HG03139 (cell line): ENCODE measurements around the gene ORMDL1.
A peak's percentile ranks its signal among the peaks of the same experiment; 100 is the strongest.
"Not testable (repeated sequence)": the region's sequence is repeated elsewhere in the genome, so short reads cannot be mapped to it uniquely, and the experiment has no call there.

Experiments
- ATAC-seq: cut with Tn5 transposase; IDR thresholded peaks from one replicate; pipeline ENCODE4 v1.9.1; 2021; ENCODE audit not compliant: unreplicated experiment

The ORMDL1 gene

GRCh38 chr2:189772212-189772611 lies 11.9 kb downstream of the ORMDL1 start:
- ATAC-seq: no peak

- no peak for ATAC-seq
Measured at GRCh38 chr2:189770590-189771322, 13.4 kb downstream of the ORMDL1 start.

DNA sequence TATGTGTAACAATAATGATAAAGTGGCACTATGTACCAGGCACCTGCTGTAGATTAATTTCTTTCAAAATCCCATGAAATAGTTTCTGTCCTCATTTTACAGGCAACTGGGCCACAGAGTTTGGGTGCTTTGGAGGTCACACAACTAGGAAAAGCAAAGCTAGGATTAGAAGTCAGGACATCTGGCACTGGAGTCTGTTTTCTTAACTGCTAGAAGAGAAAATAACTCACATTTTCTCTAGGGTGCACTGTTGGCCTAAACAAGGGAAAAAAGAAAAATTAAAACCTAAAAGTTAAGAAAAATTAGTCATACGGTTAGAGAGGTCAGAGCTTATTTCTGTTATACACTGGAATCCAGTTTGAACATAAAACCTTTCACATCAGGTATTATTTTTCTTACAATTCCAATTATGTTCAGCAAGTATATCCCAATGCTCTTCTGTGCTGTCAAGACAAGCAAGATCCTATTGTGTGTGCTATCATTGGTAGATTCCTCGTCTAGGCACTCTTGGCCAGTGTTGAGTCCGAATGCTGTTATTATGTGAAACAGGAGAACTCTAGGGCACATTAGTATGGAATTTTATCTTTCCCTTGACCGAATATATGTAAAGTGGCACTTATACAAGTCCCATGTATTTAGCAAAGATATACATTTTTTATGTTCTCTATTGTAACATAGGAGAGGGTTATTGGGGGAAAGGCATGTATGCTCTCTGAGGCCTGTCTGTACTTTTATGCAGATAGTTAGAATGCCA lies 20.1 kb downstream of the ORMDL1 start:
- no peak for ATAC-seq

DNA sequence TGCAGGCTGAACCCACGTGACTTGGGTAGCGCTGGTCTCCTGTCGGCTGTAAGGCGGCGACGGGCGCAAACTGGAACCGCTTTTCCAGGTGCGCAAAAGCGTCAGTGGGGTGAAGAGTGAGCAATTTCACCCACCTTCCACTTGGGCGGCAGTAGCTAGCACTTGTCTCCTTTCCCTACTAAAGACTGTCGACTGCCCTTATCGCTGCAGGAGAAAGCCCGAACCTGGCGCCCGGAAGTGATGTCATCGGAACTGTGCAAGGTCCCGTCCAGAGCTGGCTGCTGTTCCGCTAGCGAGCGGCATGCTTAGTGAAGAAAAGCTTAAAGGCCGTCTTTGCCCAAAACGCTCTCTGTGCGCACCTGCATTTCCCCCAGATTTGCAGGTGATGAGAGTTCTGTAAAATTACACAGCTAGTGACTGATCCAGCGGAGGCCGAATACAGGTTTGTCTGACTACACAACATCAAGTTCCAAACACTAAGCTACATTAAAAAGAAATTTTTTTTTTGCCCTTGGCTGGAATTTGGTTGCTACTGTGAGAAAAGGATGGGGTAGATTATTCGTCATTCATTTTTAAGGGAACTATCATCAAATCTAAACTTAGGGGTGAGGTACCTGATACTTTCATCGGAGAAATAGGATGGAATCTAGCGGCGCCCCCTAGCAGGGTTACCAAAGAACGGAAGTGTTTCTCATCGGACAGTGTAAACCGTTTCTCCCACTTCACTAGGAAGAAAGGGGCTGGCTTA lies 21.4 kb downstream of the ORMDL1 start, which contains the start of gene OSGEPL1:
Gene OSGEPL1 (minus strand): TSS at position 242 of the 748 bp plus-strand sequence. CDS start 1,152 bp downstream, outside the sequence.
- ATAC-seq: peak; percentile 97

DNA sequence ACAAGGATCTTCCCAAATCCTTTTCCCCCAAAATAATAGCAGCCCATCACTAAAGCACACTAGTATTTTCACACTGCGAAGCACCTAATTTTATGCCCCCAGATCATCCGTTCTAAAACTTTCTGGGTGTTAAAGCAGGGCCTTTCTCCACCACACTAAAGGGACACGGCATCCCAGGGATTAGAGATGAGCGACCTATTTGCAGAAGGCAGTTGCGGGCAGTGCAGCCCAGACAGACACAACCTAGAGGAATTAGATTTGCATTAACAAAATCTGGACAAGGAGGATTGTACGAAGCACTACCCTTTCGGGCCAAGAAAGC lies 21.9 kb downstream of the ORMDL1 start:
- ATAC-seq: no peak

GRCh38 chr2:189760154-189760553 lies 24.0 kb downstream of the ORMDL1 start:
- ATAC-seq: not testable (repeated sequence)

DNA sequence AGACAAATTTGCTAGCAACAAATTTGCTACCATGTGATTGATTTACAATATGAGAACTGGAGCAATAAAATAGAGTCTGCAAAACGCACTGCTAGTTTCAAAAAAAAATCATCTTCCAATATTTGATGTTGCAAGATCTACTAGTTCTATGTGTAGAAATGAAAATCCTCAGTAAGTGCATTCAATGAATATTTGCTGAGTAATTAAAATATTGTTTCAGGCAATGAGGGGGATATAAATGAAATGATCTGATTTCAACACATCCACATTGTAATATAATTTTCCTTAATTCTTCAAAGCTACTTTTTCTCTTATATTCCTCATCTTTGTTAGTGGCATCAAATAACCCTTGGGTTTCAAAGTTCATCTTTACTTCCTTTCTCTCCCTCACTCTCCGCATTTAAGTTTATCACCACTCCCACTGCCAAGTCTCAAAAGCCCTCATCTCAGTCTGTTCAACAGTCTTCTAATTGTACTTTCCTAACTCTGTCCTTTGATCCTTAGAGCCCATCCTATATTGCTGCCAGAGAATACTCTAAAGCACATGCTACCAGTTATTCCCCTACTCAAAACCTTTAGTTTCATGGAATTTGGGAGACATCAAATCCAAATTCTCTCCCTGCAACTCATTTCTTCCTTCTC lies 27.7 kb downstream of the ORMDL1 start:
- ATAC-seq: no peak

DNA sequence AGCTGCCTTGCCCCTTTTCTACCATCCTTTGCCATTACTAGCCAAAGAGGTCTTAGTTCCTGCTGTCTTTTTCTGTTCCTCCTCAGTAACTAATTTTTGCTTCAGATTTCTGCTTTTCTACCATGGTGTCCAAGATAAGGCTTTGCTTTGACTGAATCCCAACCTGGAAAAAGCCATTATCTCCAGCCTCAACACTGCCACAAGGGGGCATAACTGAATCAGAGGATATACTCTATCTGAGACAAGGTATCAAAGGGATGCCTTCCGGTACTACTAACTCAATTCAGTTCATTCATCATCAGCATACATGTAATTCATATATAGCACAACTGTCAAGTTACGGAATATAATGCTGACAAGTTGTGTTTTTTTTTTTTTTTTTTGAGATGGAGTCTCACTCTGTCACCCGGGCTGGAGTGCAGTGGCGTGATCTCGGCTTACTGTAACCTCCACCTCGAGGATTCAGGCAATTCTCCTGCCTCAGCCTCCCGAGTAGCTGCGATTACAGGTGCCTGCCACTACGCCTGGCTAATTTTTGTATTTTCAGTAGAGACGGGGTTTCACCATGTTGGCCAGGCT lies 33.0 kb downstream of the ORMDL1 start:
- ATAC-seq: peak; percentile 54

DNA sequence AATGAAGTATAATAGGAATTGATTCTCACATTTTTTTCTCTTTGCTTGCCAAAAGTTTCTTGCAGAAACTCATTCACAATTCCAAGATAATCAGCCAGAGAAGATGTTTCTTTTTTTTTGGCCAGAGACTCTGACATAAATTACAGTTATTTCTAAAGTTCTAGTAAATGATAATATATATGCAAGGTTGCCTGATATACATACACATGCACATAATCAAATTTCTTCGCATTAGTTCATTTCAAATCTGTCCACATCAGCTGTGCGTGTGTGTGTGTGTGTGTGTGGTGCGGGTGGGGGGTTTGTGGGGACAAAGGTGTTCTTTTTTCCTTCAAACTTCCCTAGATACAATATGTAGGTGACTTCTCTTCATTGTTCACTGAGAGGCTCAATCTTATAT lies 54.7 kb downstream of the ORMDL1 start:
- no peak for ATAC-seq

GRCh38 chr2:189726849-189727248 lies 57.3 kb downstream of the ORMDL1 start:
- ATAC-seq: no peak

DNA sequence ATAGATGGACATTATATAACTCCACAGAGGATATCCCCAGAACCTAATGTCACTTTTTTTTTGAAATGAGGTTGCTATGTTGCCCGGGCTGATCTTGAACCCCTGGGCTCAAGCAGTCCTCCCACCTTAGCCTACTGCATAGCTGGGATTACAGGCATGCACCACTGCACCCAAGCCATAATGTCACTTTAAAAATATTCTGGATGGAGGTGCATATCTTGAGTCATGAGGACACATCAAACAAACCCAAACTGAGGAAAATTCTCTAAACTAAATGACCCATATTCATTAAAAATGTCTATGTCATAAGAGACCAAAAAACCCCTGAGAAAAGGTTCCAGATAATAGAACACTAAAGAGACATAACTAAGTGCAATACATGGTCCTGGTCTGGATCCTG lies 57.9 kb downstream of the ORMDL1 start:
- no peak for ATAC-seq

DNA sequence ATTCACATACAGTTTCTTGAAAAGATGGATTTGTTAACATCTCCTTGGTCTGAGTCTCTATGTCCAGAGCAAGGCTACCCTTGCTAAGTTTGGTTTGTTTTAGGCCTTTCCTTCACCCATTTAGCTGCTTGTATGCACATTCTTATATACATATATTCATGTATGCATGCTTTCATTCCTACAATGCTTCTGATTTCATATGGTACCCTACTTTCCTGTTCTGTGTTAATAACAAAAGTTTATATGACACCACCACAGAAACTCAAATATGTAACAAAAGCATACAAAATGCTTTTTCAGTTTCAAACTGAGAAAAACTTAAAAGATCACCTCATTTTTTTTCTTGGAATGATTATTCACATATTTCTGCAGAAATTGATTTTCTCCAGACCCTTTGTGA lies 60.9 kb downstream of the ORMDL1 start:
- ATAC-seq: no peak
